Measurements from ENCODE around the gene SHBG. TPM values are rescaled to one million over a fixed set of nuclear protein-coding genes. Genes with fewer than 3 reads are reported as not detected.

Gene SHBG
- total and polyA plus RNA-seq, 2 experiments from 2014 or later, result 0.96 TPM; not detected in 1

GRCh38 chr17:7651665-7652387 lies 21.9 kb downstream of the SHBG start:
- Histone ChIP-seq H3K36me3 (ENCODE audit: low read depth) (no peaks in the 10 kb centered on the region), H3K9ac (no peak overlapping the region), H3F3A (ENCODE audit: insufficient read depth) (no peaks in the 10 kb centered on the region), H3K4me1 (ENCODE audit: insufficient read depth) (no peaks in the 10 kb centered on the region; the same call in 1 of the 2 replicates), H3K9me2 (ENCODE audit: insufficient read depth) (no peaks in the 10 kb centered on the region), H4K20me1 (ENCODE audit: insufficient read depth) (no peaks in the 10 kb centered on the region), H3K4me3 (no peak overlapping the region), H3K79me2 (ENCODE audit: insufficient read depth) (no peaks in the 10 kb centered on the region), H3K9me3 (ENCODE audit: low read depth) (no peaks in the 10 kb centered on the region), H2AFZ (no peak overlapping the region), H3K27ac (no peak overlapping the region), H3K4me2 (ENCODE audit: unreplicated experiment) (peak overlapping the region; percentile 82), H3K27me3 (replicated peaks; ENCODE audit: insufficient read depth) (peaks cover 42% of the 10 kb centered on the region)
- 12 to 13% methylated on average over 26 to 29 of the region's 54 CpGs for WGBS, 2 experiments (ENCODE audit: low coverage in 1 of 2, low lambda C conversion rate in 2 of 2, missing lambda C conversion rate in 2 of 2)
- in situ Hi-C loops (cut with MboI), result no loop called here
- TF ChIP-seq EZH2 (IDR thresholded peaks at IDR 0.05; ENCODE audit: insufficient read depth, poor library complexity, severe bottlenecking) (no peak), EZH2phosphoT487 (IDR thresholded peaks at IDR 0.05; ENCODE audit: insufficient read depth, low read depth) (no peak; the same call in 1 of the 2 replicates)
- DNase-seq, result no peak

- H3K9me3 ChIP-seq (ENCODE audit: low read depth), result no peaks in the 10 kb centered on the region
- H3K4me3 ChIP-seq, result no peak overlapping the region
- no peak overlapping the region for H3K9ac ChIP-seq
- in situ Hi-C loops (cut with MboI), result no loop called here
- no peak for TF ChIP-seq EZH2 (IDR thresholded peaks at IDR 0.05; ENCODE audit: insufficient read depth, poor library complexity, severe bottlenecking)
- no peaks in the 10 kb centered on the region for H3K9me2 ChIP-seq (ENCODE audit: insufficient read depth)
- no peak overlapping the region for H3K27ac ChIP-seq
- no peaks in the 10 kb centered on the region for H3K79me2 ChIP-seq (ENCODE audit: insufficient read depth)
- H3F3A ChIP-seq (ENCODE audit: insufficient read depth), result no peaks in the 10 kb centered on the region
- H3K27me3 ChIP-seq (replicated peaks; ENCODE audit: insufficient read depth), result peaks cover 42% of the 10 kb centered on the region
- H4K20me1 ChIP-seq (ENCODE audit: insufficient read depth), result no peaks in the 10 kb centered on the region
- H3K4me1 ChIP-seq (ENCODE audit: insufficient read depth), result no peaks in the 10 kb centered on the region; the same call in 1 of the 2 replicates
- no peaks in the 10 kb centered on the region for H3K36me3 ChIP-seq (ENCODE audit: low read depth)
- DNase-seq, result no peak
- H3K4me2 ChIP-seq (ENCODE audit: unreplicated experiment), result no peak overlapping the region
- WGBS, 2 experiments (ENCODE audit: low coverage in 1 of 2, low lambda C conversion rate in 2 of 2, missing lambda C conversion rate in 2 of 2), result 44 to 47% methylated on average over 11 to 12 of the region's 12 CpGs
- no peak overlapping the region for H2AFZ ChIP-seq
These were observed 22.7 kb downstream of the SHBG start for GRCh38 chr17:7652388-7653356.

- Histone ChIP-seq H3K4me1 (ENCODE audit: insufficient read depth) (no peaks in the 10 kb centered on the region; the same call in 1 of the 2 replicates), H3K79me2 (ENCODE audit: insufficient read depth) (no peaks in the 10 kb centered on the region)
These were observed 25.1 kb downstream of the SHBG start for GRCh38 chr17:7654832-7655540.

GRCh38 chr17:7655541-7655840 lies 25.6 kb downstream of the SHBG start:
- WGBS, 2 experiments (ENCODE audit: low coverage in 1 of 2, low lambda C conversion rate in 2 of 2, missing lambda C conversion rate in 2 of 2), result 89% methylated on average over 17 of the region's 17 CpGs

More at GRCh38 chr17:7654832-7655540, 25.1 kb downstream of the SHBG start:
- Histone ChIP-seq H3K36me3 (ENCODE audit: low read depth) (no peaks in the 10 kb centered on the region), H3K27ac (no peak overlapping the region), H4K20me1 (ENCODE audit: insufficient read depth) (no peaks in the 10 kb centered on the region), H3K9me2 (ENCODE audit: insufficient read depth) (no peaks in the 10 kb centered on the region), H3K4me3 (no peak overlapping the region), H3F3A (ENCODE audit: insufficient read depth) (no peaks in the 10 kb centered on the region), H3K9ac (no peak overlapping the region), H3K27me3 (replicated peaks; ENCODE audit: insufficient read depth) (peaks cover 40% of the 10 kb centered on the region), H2AFZ (no peak overlapping the region), H3K4me2 (ENCODE audit: unreplicated experiment) (no peak overlapping the region), H3K9me3 (ENCODE audit: low read depth) (no peaks in the 10 kb centered on the region)
- no peak for TF ChIP-seq EZH2 (IDR thresholded peaks at IDR 0.05; ENCODE audit: insufficient read depth, poor library complexity, severe bottlenecking)
- no peak for TF ChIP-seq EZH2phosphoT487 (IDR thresholded peaks at IDR 0.05; ENCODE audit: insufficient read depth, low read depth)
- 67 to 70% methylated on average over 16 of the region's 16 CpGs for WGBS, 2 experiments (ENCODE audit: low coverage in 1 of 2, low lambda C conversion rate in 2 of 2, missing lambda C conversion rate in 2 of 2)
- in situ Hi-C loops (cut with MboI), result no loop called here
- peak; percentile 21 for DNase-seq

More at GRCh38 chr17:7655541-7655840, 25.6 kb downstream of the SHBG start:
- H4K20me1 ChIP-seq (ENCODE audit: insufficient read depth), result no peaks in the 10 kb centered on the region
- no peak for DNase-seq
- H3K9ac ChIP-seq, result no peak overlapping the region
- no peak overlapping the region for H2AFZ ChIP-seq
- in situ Hi-C loops (cut with MboI), result no loop called here
- H3K9me3 ChIP-seq (ENCODE audit: low read depth), result no peaks in the 10 kb centered on the region
- no peak for TF ChIP-seq EZH2 (IDR thresholded peaks at IDR 0.05; ENCODE audit: insufficient read depth, poor library complexity, severe bottlenecking)
- TF ChIP-seq EZH2phosphoT487 (IDR thresholded peaks at IDR 0.05; ENCODE audit: insufficient read depth, low read depth), result no peak
- no peaks in the 10 kb centered on the region for H3F3A ChIP-seq (ENCODE audit: insufficient read depth)
- no peaks in the 10 kb centered on the region for H3K36me3 ChIP-seq (ENCODE audit: low read depth)
- peaks cover 35% of the 10 kb centered on the region for H3K27me3 ChIP-seq (replicated peaks; ENCODE audit: insufficient read depth)
- no peak overlapping the region for H3K27ac ChIP-seq
- no peaks in the 10 kb centered on the region for H3K9me2 ChIP-seq (ENCODE audit: insufficient read depth)
- H3K4me2 ChIP-seq (ENCODE audit: unreplicated experiment), result no peak overlapping the region
- H3K4me3 ChIP-seq, result no peak overlapping the region
- no peaks in the 10 kb centered on the region for H3K79me2 ChIP-seq (ENCODE audit: insufficient read depth)
- H3K4me1 ChIP-seq (ENCODE audit: insufficient read depth), result no peaks in the 10 kb centered on the region; the same call in 1 of the 2 replicates
